NCI-H2227 (cell line): ENCODE results near the gene ATRX.
A peak's percentile ranks its signal among the peaks of the same experiment; 100 is the strongest.
"Not testable (repeated sequence)": the region's sequence is repeated elsewhere in the genome, so short reads cannot be mapped to it uniquely, and the experiment has no call there.

Experiments used
- DNase-seq: peaks from one replicate; lab custom pipeline; 2025; ENCODE audit not compliant: unreplicated experiment; lab: John Stamatoyannopoulos, UW

ATRX gene

GRCh38 chrX:77785486-77786364 lies at the start of gene ATRX:
ATRX (minus strand) TSS chrX:77786216; CDS start chrX:77786001, 215 bp downstream.
- peak; percentile 94 for DNase-seq

- not testable (repeated sequence) for DNase-seq
These were observed 45.5 kb upstream of the ATRX start for GRCh38 chrX:77831544-77831943.

GRCh38 chrX:77821989-77822388 lies 36.0 kb upstream of the ATRX start:
- DNase-seq, result not testable (repeated sequence)

GRCh38 chrX:77820091-77820727 lies 34.2 kb upstream of the ATRX start:
- DNase-seq, result no peak

GRCh38 chrX:77814210-77814609 lies 28.2 kb upstream of the ATRX start:
- DNase-seq, result no peak

- DNase-seq, result no peak
These were observed 16.2 kb upstream of the ATRX start for GRCh38 chrX:77802201-77802600.

- no peak for DNase-seq
These were observed 9.1 kb upstream of the ATRX start for GRCh38 chrX:77795124-77795523.

- DNase-seq, result no peak
These were observed 7.9 kb upstream of the ATRX start for GRCh38 chrX:77793946-77794345.

- no peak for DNase-seq
These were observed 2.0 kb upstream of the ATRX start for GRCh38 chrX:77788050-77788449.

GRCh38 chrX:77786365-77786680 lies 307 bp upstream of the ATRX start:
- DNase-seq, result no peak

GRCh38 chrX:77779695-77780094 lies 6.3 kb downstream of the ATRX start:
- DNase-seq, result no peak

- DNase-seq, result no peak
These were observed 9.4 kb downstream of the ATRX start for GRCh38 chrX:77776659-77777058.

- DNase-seq, result no peak
These were observed 14.4 kb downstream of the ATRX start for GRCh38 chrX:77771601-77772000.

- no peak for DNase-seq
These were observed 17.2 kb downstream of the ATRX start for GRCh38 chrX:77768787-77769186.

GRCh38 chrX:77766212-77766611 lies 19.8 kb downstream of the ATRX start:
- DNase-seq, result not testable (repeated sequence)

GRCh38 chrX:77755561-77755960 lies 30.5 kb downstream of the ATRX start:
- no peak for DNase-seq

GRCh38 chrX:77753942-77754341 lies 32.1 kb downstream of the ATRX start:
- DNase-seq, result not testable (repeated sequence)

GRCh38 chrX:77749695-77750094 lies 36.3 kb downstream of the ATRX start:
- DNase-seq, result no peak

GRCh38 chrX:77743720-77744119 lies 42.3 kb downstream of the ATRX start:
- DNase-seq, result no peak

- DNase-seq, result no peak
These were observed 43.1 kb downstream of the ATRX start for GRCh38 chrX:77742788-77743476.

GRCh38 chrX:77740376-77740905 lies 45.6 kb downstream of the ATRX start:
- DNase-seq, result no peak

- DNase-seq, result no peak
These were observed 52.7 kb downstream of the ATRX start for GRCh38 chrX:77733342-77733741.
